ENCODE results near the gene FGF7.
"Not testable (repeated sequence)": the region's sequence is repeated elsewhere in the genome, so short reads cannot be mapped to it uniquely, and the experiment has no call there.

FGF7 gene

GRCh38 chr15:49507261-49507660 is 84.2 kb downstream of the FGF7 start:
- no peak for DNase-seq (ENCODE audit: low read depth)
- no peak overlapping the region for H3K4me3 ChIP-seq (ENCODE audit: low read depth, low read length)
- TF ChIP-seq CTCF (IDR thresholded peaks at IDR 0.05; ENCODE audit: insufficient read depth, low read depth, low read length, missing control alignments) = no peak

- not testable (repeated sequence) for DNase-seq (ENCODE audit: low read depth); H3K4me3 ChIP-seq (ENCODE audit: low read depth, low read length)
Measured at GRCh38 chr15:49512739-49513138, 89.7 kb downstream of the FGF7 start.

- DNase-seq (ENCODE audit: low read depth) = peak; percentile 13
- peak; percentile 17 for TF ChIP-seq CTCF (IDR thresholded peaks at IDR 0.05; ENCODE audit: insufficient read depth, low read depth, low read length, missing control alignments)
- no peak overlapping the region for H3K4me3 ChIP-seq (ENCODE audit: low read depth, low read length)
Measured at GRCh38 chr15:49521802-49522201, 98.8 kb downstream of the FGF7 start.

GRCh38 chr15:49528289-49528688 is 105.2 kb downstream of the FGF7 start:
- no peak for DNase-seq (ENCODE audit: low read depth)
- no peak overlapping the region for H3K4me3 ChIP-seq (ENCODE audit: low read depth, low read length)
- TF ChIP-seq CTCF (IDR thresholded peaks at IDR 0.05; ENCODE audit: insufficient read depth, low read depth, low read length, missing control alignments) = no peak

GRCh38 chr15:49530092-49530491 is 107.0 kb downstream of the FGF7 start:
- TF ChIP-seq CTCF (IDR thresholded peaks at IDR 0.05; ENCODE audit: insufficient read depth, low read depth, low read length, missing control alignments) = no peak
- no peak for DNase-seq (ENCODE audit: low read depth)
- H3K4me3 ChIP-seq (ENCODE audit: low read depth, low read length) = no peak overlapping the region
